IPS-18c (cell line): ENCODE measurements around the gene ARHGEF37.
"Not testable (repeated sequence)": the region's sequence is repeated elsewhere in the genome, so short reads cannot be mapped to it uniquely, and the experiment has no call there.

Source experiments
- H3K4me3 ChIP-seq: 2 replicates; pipeline ENCODE4 v1.7.0; 2013; ENCODE audit warnings: low read depth, mild to moderate bottlenecking, low read length, moderate library complexity; ENCODE audit not compliant: insufficient read depth
- H3K9me3 ChIP-seq: one replicate; pipeline ENCODE4 v1.6.1; 2013; ENCODE audit warnings: mild to moderate bottlenecking, low read length, moderate library complexity; ENCODE audit not compliant: control insufficient read depth, insufficient read depth

The ARHGEF37 gene

DNA sequence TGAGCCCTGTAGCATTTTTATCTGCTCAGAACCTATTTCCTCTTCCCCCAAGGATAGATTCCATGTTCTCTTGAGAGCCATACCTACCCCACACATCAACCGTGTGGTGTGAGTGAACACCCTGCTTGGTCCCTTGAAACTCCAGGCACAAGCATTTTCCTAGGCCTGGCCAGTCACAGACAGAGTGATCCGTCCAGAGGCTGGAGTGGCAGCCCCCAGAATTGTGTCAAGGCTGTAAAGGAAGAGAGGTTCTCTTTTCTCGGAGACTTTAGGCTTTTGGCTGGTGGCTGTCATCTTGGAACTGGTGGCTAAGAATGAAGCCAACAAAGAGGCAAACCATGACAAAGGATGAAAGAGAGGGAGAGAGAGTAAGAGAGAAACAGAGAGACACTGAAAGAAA is 66.0 kb downstream of the ARHGEF37 start:
- Histone ChIP-seq H3K9me3 (peaks cover 2% of the 10 kb centered on the region), H3K4me3 (no peak overlapping the region)

DNA sequence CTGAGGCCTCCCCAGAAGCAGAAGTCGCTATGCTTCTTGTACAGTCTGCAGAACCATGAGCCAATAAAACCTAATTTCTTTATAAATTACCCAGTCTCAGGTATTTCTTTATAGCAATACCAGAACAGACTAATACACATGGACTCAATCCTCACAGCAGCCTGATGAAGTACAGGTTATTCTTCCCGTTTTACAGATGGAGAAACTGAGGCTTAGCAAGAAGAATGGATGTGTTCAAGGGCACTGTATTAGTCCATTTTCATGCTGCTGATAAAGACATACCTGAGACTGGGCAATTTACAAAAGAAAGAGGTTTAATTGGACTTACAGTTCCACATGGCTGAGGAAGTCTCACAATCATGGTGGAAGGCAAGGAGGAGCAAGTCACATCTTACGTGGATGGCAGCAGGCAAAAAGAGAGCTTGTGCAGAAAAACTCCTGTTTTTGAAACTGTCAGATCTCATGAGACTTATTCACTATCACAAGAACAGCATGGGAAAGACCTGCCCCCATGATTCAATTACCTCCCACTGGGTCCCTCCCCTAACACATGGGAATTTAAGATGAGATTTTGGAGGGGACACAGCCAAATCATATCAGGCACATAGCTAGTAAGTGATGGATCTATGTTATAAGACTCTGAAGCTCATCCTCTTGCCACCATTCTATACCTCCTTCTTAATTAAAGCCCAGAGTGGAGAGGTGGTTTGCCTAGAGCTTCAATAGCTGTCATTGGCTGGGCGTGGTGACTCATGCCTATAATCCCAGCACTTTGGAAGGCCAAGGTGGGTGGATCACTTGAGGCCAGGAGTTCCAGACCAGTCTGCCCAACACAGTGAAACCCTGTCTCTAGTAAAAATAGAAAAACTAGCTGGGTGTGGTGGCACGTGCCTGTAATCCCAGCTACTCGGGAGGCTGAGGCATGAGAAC is 67.4 kb downstream of the ARHGEF37 start:
- not testable (repeated sequence) for H3K9me3 ChIP-seq, H3K4me3 ChIP-seq

DNA sequence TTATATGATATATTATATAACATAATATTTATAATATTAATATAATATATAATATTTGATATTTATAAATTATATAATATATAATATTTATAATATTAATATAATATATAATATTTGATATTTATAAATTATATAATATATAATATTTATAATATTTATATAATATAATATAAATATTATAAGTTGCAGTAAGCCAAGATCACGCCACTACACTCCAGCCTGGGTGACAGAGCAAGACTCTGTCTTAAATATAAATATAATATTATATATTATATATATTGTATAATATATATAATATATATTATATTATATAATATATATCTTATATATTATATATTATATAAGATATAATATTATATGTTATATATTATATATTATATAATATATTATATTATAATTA is 68.4 kb downstream of the ARHGEF37 start:
- H3K9me3 ChIP-seq, H3K4me3 ChIP-seq: not testable (repeated sequence)

DNA sequence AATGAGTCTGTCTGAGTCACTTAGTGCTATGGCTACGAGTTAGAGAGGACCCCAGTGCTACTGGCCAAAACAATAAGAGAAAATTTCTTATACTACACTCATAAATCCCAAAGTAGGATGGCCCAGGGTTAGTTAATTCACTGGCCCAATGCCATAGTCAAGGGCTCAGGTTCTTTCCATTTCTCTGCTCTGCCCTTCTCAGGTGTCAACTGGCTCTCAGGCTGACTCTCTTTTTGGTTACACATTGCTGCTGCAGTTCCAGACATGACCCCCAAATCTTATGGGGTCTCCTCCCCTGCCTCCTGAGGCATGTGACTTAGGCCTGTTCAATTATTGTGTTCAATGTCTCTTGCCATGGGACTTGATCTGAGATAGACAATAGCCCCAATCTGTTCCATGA is 70.4 kb downstream of the ARHGEF37 start:
- Histone ChIP-seq H3K4me3 (no peak overlapping the region), H3K9me3 (peaks cover 2% of the 10 kb centered on the region)

DNA sequence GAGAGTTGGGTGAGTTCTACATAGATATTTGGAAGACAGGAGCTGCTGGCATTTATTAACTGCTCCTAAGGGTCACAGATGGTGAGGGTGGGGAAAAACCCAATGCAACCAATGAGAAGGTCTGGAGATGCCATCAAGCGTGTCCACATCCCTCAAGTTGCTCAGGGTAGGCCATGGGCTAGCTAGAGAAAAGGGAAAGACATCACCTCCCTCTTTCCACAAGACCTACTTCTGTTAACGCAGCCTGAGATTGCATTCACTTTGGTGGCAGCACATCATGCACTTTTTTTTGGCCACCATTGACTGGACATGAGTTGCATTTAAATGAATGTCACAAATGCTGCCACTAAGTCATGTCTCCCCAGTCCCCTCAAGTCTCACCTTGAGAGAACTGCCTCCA is 71.4 kb downstream of the ARHGEF37 start:
- Histone ChIP-seq H3K4me3 (no peak overlapping the region), H3K9me3 (peaks cover 2% of the 10 kb centered on the region)

DNA sequence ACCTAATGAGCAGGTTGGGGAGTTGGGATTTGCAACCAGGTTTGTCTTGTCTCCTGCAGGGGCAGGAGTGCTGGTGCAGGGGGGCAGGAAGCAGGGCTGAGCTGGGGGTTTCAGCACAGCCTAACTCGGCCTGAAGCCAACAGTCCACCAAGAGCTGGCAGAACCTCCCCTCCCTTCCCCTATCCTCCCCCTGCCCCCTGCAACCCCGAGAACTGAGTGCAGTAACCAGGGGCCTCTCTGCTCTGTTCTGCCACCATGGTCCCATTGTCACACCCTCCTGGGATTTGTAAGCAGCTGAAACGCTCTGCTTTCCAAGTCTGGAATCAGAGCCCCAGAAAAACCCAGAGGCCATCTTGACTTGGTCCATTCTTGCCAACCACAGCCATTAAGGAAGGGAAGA is 72.9 kb downstream of the ARHGEF37 start:
- no peak overlapping the region for H3K4me3 ChIP-seq
- H3K9me3 ChIP-seq: no peaks in the 10 kb centered on the region

DNA sequence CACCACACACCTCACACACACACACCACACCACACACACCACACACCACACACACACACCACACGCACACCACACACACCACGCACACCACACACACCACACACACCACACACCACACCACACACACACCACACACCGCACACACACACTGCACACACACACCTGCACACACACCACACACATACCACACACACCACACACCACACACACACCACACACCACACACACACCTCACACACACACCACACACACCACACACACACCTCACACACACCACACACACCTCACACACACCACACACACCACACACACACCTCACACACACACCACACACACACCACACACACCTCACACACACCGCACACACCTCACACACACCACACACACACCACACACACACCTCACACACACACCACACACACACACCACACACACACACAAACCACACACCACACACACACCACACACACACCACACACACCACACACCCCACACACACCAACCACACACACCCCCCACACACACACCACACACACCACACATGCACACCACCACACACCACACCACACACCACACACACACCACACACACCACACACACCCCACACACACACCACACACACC is 73.7 kb downstream of the ARHGEF37 start:
- no peaks in the 10 kb centered on the region for H3K9me3 ChIP-seq
- H3K4me3 ChIP-seq: no peak overlapping the region

DNA sequence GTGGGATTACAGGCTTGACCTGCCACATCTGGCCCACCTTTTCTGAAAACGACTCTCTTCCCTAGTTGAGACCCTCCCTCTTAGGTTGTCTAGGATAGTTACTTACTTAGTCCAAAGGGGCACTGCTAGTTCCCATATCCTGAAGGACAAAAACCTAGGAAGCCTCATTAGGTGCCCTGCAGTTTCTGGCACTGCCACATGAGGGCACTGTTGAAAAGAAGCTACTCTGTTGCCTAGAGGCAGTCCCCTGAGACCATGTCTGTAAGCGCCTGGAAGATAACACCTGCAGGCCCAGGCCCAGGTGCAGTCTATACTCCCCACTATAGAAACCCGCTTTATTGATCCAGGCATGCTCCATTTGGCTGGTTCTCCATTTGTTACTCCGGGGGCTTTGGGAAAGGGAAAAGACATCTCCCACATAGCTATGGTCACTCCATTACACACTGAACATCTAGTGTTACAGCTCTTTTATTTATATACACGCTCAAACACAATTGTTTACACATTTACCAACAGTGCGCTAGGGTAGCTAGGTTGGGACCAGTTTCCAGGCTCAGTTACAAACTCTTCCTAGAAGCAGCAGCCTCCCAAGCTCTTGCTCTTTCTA is 75.4 kb downstream of the ARHGEF37 start:
- H3K9me3 ChIP-seq: no peaks in the 10 kb centered on the region

DNA sequence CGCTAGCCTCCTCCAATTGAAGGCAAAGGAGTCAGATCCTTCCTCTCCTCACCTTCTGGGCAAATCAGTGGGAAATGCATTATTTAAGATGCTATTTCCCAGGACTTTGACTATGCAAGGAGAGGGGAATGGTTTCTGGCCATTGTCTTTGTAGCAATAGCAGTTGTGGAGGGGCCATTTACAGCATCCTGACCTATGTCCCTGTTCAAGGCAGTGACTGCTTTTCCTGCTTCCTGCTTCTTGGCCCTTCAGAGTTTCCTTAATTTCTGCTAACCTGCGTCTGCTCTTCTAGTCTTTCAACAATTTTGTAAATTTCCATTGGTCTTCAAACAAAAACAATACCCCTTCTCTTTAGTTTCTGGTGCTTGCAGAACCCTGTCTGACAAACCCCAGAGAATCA is 76.0 kb downstream of the ARHGEF37 start:
- Histone ChIP-seq H3K9me3 (no peaks in the 10 kb centered on the region), H3K4me3 (no peak overlapping the region)

More for the DNA sequence above, 75.4 kb downstream of the ARHGEF37 start:
- H3K4me3 ChIP-seq: no peak overlapping the region

DNA sequence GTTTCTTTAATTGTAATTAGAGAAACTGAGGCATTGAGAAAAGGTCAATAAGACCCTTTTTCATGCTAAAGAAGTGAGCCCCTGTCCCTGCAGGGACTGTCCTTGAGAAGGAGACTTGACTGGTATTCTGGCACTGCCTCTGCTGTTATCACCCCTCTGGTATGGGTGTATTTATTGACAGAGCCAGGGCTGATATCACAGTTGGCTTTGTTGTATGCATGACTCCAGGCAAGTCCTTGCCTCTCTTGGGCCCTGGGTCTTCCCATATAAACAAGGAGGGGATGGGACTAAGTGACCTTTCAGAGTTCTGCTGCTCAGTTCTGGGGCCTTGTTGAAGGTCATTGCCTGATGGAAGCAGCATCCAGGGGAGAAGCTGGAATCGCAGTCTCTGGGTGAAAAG is 77.0 kb downstream of the ARHGEF37 start:
- Histone ChIP-seq H3K4me3 (no peak overlapping the region), H3K9me3 (no peaks in the 10 kb centered on the region)

DNA sequence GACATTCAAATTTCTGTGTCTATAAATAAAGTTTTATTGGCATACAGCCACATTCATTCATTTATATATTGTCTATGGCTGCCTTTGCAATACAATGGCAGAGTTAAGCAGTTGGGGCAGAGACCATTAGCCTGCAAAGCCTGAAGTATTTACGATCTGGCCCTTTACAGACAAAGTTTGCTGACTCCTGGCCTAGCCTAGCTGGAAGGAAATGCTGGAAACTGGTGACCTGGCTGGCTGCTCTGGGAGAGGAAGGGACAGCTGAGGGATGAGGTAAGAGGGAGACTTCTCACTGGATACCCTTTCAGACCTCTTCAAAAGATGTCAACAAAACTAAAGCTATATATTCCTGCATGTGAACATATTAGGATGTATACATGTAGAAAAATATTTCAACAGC is 82.8 kb downstream of the ARHGEF37 start:
- no peaks in the 10 kb centered on the region for H3K9me3 ChIP-seq
- no peak overlapping the region for H3K4me3 ChIP-seq

DNA sequence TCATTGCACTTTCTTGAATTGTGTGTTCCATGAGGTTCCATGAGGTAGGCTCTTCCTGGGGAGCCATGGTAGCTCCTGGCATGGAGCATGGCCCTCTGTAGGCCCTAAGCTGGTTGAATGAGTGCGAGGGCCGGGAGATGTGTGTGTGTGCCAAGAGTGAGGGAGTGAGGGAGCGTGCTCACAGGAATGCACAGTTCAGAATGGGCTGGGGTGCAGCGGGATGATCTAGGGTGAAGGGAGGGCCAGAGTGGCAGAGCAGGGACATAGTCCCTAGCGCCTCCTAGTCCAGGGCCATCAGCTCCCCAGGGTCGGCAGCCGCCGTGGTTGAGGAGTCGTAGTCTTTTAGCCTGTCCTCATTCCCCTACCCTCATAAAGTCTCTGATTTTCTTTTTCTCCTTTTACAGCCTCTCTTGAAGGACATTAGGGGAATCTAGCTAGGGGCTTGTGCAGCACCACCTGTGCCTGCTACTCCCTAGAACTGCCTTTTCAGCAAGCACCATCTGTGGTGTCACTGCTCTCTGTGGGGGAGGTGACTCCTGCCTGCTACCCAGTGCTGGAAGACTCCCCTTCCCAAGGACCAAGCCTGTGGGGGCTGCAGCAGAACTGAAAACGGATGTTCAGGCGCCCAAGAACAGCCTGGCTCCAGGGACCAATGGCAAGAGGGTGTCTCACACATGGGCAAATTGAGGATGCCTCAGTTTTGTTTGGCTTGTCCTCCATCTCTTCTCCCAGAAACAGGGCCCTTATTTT is 83.5 kb downstream of the ARHGEF37 start:
- no peak overlapping the region for H3K4me3 ChIP-seq
- no peaks in the 10 kb centered on the region for H3K9me3 ChIP-seq

DNA sequence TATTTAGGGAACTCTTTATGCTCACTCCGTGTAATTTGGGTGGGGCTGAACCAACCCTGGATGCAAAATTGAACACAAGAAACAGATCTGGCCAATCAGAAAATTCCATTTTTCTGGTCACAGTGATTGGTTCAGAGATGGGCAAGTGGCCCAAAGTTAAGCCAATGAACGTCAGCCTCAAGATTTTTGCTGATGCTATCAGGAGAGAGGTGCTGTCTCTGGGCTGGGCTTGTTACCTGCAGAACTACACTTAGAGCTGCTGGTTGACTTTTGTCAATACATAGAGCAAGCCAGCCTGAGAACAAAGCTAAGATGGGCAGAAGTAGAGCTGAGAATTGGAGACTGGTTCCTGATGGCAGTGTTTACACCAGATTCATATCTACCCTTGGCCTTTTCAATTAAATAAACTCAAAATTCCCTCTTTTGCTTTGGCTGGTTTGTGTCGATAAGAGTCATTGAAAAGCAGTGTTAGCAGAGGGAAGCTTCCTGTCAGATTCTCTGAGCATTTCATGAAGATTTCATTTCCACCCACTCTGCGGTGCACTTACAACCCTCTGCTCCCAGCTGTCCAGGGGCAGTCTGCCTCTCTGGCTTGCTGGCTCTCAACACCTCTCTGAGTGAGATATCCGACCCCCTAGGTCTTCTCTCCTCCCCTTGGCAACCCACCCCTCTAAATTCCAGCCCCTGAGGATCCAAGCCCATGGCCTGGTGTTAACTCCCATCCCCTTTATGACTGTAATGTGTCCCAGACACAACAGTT is 84.3 kb downstream of the ARHGEF37 start:
- Histone ChIP-seq H3K9me3 (no peaks in the 10 kb centered on the region), H3K4me3 (no peak overlapping the region)

DNA sequence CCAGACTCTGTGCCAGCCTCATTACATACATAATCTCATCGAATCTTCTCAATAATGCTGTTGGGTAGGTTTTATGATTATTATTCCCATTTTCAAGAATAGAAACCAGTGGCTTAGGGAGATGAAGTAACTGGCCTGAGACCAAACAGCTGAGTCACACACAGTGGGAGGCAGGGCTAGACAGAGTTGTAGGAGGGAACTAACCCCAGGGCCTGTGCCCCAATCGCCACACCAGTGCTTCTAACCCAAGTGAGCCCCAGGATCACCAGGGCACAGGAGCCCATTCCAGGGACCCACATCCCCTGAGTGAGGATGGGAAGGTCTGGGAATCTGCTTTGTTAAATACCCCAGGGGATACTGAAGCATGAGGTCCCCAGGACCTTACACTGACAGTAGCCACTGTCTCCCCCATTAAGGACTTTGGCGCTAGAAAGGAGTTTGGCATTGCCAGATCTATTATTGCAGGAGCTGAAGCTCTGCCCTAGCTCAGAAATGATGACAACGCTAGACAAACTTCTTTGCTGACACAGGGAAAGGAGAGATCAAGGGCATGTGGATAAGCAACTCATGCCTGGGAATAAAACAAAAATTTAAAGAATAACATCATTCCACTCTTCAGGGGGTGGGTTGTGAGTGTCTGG is 85.0 kb downstream of the ARHGEF37 start:
- Histone ChIP-seq H3K9me3 (no peaks in the 10 kb centered on the region), H3K4me3 (no peak overlapping the region)

DNA sequence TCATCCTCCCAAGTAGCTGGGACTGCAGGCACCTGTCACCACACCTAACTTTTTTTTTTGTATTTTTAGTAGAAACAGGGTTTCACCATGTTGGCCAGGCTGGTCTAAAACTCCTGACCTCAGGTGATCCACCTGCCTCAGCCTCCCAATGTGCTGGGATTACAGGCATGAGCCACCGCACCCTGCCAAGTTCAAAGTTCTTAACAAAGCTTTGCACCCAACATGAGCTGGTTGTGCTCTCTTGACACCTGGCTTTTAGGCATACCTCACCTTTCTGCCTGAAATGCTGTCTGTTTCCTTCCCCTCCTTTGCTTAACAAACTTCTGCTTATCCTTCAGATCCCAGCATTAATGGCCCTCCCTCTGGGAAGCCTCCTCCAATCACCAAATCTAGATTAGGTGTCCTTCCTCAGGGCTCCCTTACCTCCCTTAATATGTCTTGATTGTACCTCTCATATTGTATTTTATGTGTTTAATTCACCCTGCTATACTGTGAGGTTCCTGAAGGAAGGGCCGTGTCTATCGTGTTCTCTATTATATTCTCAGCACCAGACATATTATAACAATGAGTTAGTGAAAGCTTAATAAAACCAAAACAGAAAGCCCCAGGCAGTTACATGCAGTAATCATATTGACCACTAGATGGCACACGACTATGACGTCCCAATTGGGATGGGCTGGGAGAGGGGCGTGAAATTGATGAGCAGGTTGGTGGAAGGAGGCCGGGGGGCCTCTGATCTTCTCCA is 86.0 kb downstream of the ARHGEF37 start:
- no peak overlapping the region for H3K4me3 ChIP-seq
- H3K9me3 ChIP-seq: no peaks in the 10 kb centered on the region

DNA sequence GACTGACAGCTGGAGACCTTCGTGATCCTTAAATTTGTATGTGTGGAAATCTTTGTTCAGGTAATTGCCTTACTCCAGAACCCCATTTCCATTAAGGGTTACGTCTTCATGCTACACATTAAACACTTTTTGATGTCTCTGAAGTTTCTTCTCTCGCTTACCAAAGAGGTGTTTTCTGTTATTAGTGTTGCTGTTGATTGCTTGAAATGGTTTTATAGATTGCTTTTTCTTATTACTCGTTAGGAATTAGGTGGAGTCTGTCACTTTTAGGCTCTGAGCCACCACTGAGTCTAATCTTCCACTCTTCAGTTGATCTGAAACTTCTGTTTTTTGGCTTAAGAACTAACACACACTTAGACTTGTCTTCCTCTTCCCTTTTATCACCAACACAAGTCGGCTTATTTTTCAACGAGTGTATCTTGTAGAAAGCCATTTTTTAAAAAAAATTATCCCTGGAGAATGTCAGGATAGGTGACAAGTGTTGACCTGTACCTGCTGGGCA is 86.6 kb downstream of the ARHGEF37 start:
- no peaks in the 10 kb centered on the region for H3K9me3 ChIP-seq
- no peak overlapping the region for H3K4me3 ChIP-seq
